Astrocyte of the cerebellum (primary cell): ENCODE data around the gene PTPRJ.

Experiments
- DNase-seq: peaks from one replicate; pipeline ENCODE4 v3.0.0-alpha.2; 2011; ENCODE audit warnings: low read depth
- H3K4me3 ChIP-seq: 2 replicates; pipeline ENCODE4 v1.5.1; 2011; ENCODE audit warnings: mild to moderate bottlenecking, low read depth, low read length, moderate library complexity
- CTCF ChIP-seq: IDR thresholded peaks from 2 replicates; pipeline ENCODE4 v1.5.1; 2012; ENCODE audit warnings: low read length, low read depth, moderate library complexity, mild to moderate bottlenecking; ENCODE audit errors: missing control alignments
- in situ Hi-C: cut with HindIII; loops from 2 replicates; pipeline ENCODE4 v1.10.0; 2017; ENCODE audit warnings: low sequenced_read_pairs

PTPRJ gene

GRCh38 chr11:48002561-48002960, 22.2 kb downstream of the PTPRJ start:
- no peak for TF ChIP-seq CTCF
- H3K4me3 ChIP-seq = no peak overlapping the region
- in situ Hi-C loops = no loop called here
- no peak for DNase-seq

GRCh38 chr11:48003926-48004325, 23.6 kb downstream of the PTPRJ start:
- DNase-seq = no peak
- no peak for TF ChIP-seq CTCF
- in situ Hi-C loops = no loop called here
- H3K4me3 ChIP-seq = no peak overlapping the region

GRCh38 chr11:48004456-48004855, 24.1 kb downstream of the PTPRJ start:
- H3K4me3 ChIP-seq = no peak overlapping the region
- no peak for TF ChIP-seq CTCF
- no peak for DNase-seq
- in situ Hi-C loops = no loop called here

GRCh38 chr11:48005136-48005535, 24.8 kb downstream of the PTPRJ start:
- in situ Hi-C loops = no loop called here
- no peak for TF ChIP-seq CTCF
- DNase-seq = no peak

GRCh38 chr11:48005831-48006270, 25.5 kb downstream of the PTPRJ start:
- in situ Hi-C loops = no loop called here
- no peak for DNase-seq

More at GRCh38 chr11:48005136-48005535, 24.8 kb downstream of the PTPRJ start:
- H3K4me3 ChIP-seq = no peak overlapping the region

GRCh38 chr11:48006301-48006992, 26.1 kb downstream of the PTPRJ start:
- no peak for DNase-seq
- in situ Hi-C loops = no loop called here
- TF ChIP-seq CTCF = no peak
- no peak overlapping the region for H3K4me3 ChIP-seq

More at GRCh38 chr11:48005831-48006270, 25.5 kb downstream of the PTPRJ start:
- H3K4me3 ChIP-seq = no peak overlapping the region
- TF ChIP-seq CTCF = no peak
